Measurements from ENCODE around the gene UBA6.
"Not testable (repeated sequence)": the region's sequence is repeated elsewhere in the genome, so short reads cannot be mapped to it uniquely, and the experiment has no call there.

Gene UBA6

GRCh38 chr4:67712650-67713528 is 11.9 kb upstream of the UBA6 start:
- no peaks in the 10 kb centered on the region for H3F3A ChIP-seq (ENCODE audit: low read depth)
- no peak overlapping the region for H3K4me2 ChIP-seq (ENCODE audit: low read depth, low read length, poor library complexity, severe bottlenecking)
- H4K20me1 ChIP-seq (ENCODE audit: insufficient read depth, low read length, poor library complexity, severe bottlenecking): no peaks in the 10 kb centered on the region
- H3K9me2 ChIP-seq (replicated peaks; ENCODE audit: low read depth, low read length): no peaks in the 10 kb centered on the region
- H3K27me3 ChIP-seq (ENCODE audit: insufficient read depth, low read length, poor library complexity, severe bottlenecking): no peaks in the 10 kb centered on the region
- no peak overlapping the region for H3K4me3 ChIP-seq (ENCODE audit: low read length, poor library complexity, severe bottlenecking)
- TF ChIP-seq EZH2phosphoT487 (IDR thresholded peaks at IDR 0.05; ENCODE audit: borderline replicate concordance): no peak
- no peak for TF ChIP-seq CTCF (conservative IDR thresholded peaks at IDR 0.05; ENCODE audit: low read length)
- no peak overlapping the region for H2AFZ ChIP-seq (ENCODE audit: low read length)
- peaks cover 19% of the 10 kb centered on the region for H3K79me2 ChIP-seq (ENCODE audit: insufficient read depth, low read length)
- no peak overlapping the region for H3K9ac ChIP-seq (ENCODE audit: low read depth, low read length, poor library complexity, severe bottlenecking)
- no peaks in the 10 kb centered on the region; the same call in 1 of the 2 replicates for H3K9me3 ChIP-seq (ENCODE audit: insufficient read depth, low read depth, low read length)
- no peaks in the 10 kb centered on the region for H3K36me3 ChIP-seq (ENCODE audit: insufficient read depth, low read length)
- peaks cover 11% of the 10 kb centered on the region for H3K4me1 ChIP-seq (ENCODE audit: insufficient read depth, low read length, poor library complexity, severe bottlenecking)

- Histone ChIP-seq H3F3A (ENCODE audit: low read depth) (no peaks in the 10 kb centered on the region), H3K36me3 (ENCODE audit: insufficient read depth, low read length) (no peaks in the 10 kb centered on the region), H3K27me3 (ENCODE audit: insufficient read depth, low read length, poor library complexity, severe bottlenecking) (no peaks in the 10 kb centered on the region), H3K79me2 (ENCODE audit: insufficient read depth, low read length) (peaks cover 24% of the 10 kb centered on the region), H3K9ac (ENCODE audit: low read depth, low read length, poor library complexity, severe bottlenecking) (no peak overlapping the region), H3K9me3 (ENCODE audit: insufficient read depth, low read depth, low read length) (no peaks in the 10 kb centered on the region; the same call in 1 of the 2 replicates), H3K4me1 (ENCODE audit: insufficient read depth, low read length, poor library complexity, severe bottlenecking) (peaks cover 11% of the 10 kb centered on the region), H4K20me1 (ENCODE audit: insufficient read depth, low read length, poor library complexity, severe bottlenecking) (no peaks in the 10 kb centered on the region), H3K4me2 (ENCODE audit: low read depth, low read length, poor library complexity, severe bottlenecking) (no peak overlapping the region), H3K4me3 (ENCODE audit: low read length, poor library complexity, severe bottlenecking) (no peak overlapping the region), H2AFZ (ENCODE audit: low read length) (no peak overlapping the region), H3K9me2 (replicated peaks; ENCODE audit: low read depth, low read length) (no peaks in the 10 kb centered on the region)
- TF ChIP-seq CTCF (conservative IDR thresholded peaks at IDR 0.05; ENCODE audit: low read length): no peak
Measured at GRCh38 chr4:67712000-67712625, 11.2 kb upstream of the UBA6 start.

GRCh38 chr4:67706682-67707081 is 5.7 kb upstream of the UBA6 start:
- not testable (repeated sequence) for H3K4me2 ChIP-seq (ENCODE audit: low read depth, low read length, poor library complexity, severe bottlenecking); H3F3A ChIP-seq (ENCODE audit: low read depth); H3K36me3 ChIP-seq (ENCODE audit: insufficient read depth, low read length); H3K4me3 ChIP-seq (ENCODE audit: low read length, poor library complexity, severe bottlenecking); H2AFZ ChIP-seq (ENCODE audit: low read length); H3K9me2 ChIP-seq (replicated peaks; ENCODE audit: low read depth, low read length); H4K20me1 ChIP-seq (ENCODE audit: insufficient read depth, low read length, poor library complexity, severe bottlenecking); H3K27me3 ChIP-seq (ENCODE audit: insufficient read depth, low read length, poor library complexity, severe bottlenecking); H3K9ac ChIP-seq (ENCODE audit: low read depth, low read length, poor library complexity, severe bottlenecking)
- peaks cover 10% of the 10 kb centered on the region; the same call in 1 of the 2 replicates for H3K9me3 ChIP-seq (ENCODE audit: insufficient read depth, low read depth, low read length)
- H3K79me2 ChIP-seq (ENCODE audit: insufficient read depth, low read length): peaks cover 68% of the 10 kb centered on the region
- H3K4me1 ChIP-seq (ENCODE audit: insufficient read depth, low read length, poor library complexity, severe bottlenecking): peaks cover 16% of the 10 kb centered on the region
